ENCODE measurements around the gene HSD11B2.

DNA sequence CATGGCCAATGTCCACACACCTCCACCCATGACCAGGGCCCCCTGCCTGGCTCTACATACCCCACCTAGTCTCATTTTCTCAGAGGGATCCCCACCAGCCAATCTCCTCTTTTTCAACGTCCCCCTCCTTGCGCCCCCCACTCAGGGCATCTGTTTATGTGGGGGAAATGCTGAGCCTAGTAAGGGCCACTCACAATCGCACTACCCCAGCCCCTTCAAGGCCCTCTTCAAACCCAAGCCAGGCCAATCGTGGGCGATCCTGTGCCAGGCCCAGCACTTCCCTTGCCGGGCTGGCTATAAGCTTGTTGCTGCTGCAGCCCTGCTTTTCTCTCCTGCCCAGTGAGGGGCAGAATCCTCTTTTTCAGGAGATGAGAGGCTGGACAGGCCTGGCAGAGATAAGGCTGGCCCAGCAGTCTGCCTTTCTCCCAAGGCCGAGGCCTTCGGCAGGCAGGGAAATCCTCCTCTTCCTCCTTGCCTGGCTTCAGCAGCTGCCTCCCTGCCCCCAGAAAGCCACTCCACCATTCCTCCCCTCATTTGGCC, 16.1 kb downstream of the HSD11B2 start:
- TF ChIP-seq, protein P1, sequence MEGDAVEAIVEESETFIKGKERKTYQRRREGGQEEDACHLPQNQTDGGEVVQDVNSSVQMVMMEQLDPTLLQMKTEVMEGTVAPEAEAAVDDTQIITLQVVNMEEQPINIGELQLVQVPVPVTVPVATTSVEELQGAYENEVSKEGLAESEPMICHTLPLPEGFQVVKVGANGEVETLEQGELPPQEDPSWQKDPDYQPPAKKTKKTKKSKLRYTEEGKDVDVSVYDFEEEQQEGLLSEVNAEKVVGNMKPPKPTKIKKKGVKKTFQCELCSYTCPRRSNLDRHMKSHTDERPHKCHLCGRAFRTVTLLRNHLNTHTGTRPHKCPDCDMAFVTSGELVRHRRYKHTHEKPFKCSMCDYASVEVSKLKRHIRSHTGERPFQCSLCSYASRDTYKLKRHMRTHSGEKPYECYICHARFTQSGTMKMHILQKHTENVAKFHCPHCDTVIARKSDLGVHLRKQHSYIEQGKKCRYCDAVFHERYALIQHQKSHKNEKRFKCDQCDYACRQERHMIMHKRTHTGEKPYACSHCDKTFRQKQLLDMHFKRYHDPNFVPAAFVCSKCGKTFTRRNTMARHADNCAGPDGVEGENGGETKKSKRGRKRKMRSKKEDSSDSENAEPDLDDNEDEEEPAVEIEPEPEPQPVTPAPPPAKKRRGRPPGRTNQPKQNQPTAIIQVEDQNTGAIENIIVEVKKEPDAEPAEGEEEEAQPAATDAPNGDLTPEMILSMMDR (IDR thresholded peaks at IDR 0.05 in 8 of 11, conservative IDR thresholded peaks at IDR 0.05 in 3 of 11) = no peak
- no peak for TF ChIP-seq POLR2A (IDR thresholded peaks at IDR 0.05)

All from spleen (tissue), 7 donors.